ENCODE data around the gene SMIM20.

The SMIM20 gene

GRCh38 chr4:25914670-25915352 is 791 bp downstream of the SMIM20 start:
- H3K4ac ChIP-seq (ENCODE audit: low read length) = no peak overlapping the region
- no peak for DNase-seq (ENCODE audit: low spot score)
- no peaks in the 10 kb centered on the region for H3K79me1 ChIP-seq (ENCODE audit: low read depth, low read length)
- WGBS, 2 donors (ENCODE audit: extremely low coverage in 2 of 2, insufficient read length in 2 of 2, insufficient replicate concordance in 1 of 2) = no CpG with 5 or more reads among the region's 8 CpGs
- no peak overlapping the region for H4K91ac ChIP-seq (ENCODE audit: low read depth, low read length, poor library complexity)
- H2AK5ac ChIP-seq (ENCODE audit: low read depth, low read length) = no peak overlapping the region
- no peak overlapping the region for H2BK5ac ChIP-seq (ENCODE audit: low read length)
- H3K14ac ChIP-seq (ENCODE audit: low read length) = no peak overlapping the region
- H2BK15ac ChIP-seq (ENCODE audit: low read length) = no peak overlapping the region
- H2AFZ ChIP-seq (ENCODE audit: low read length) = peak overlapping the region; percentile 98
- peak overlapping the region; percentile 3 for H4K8ac ChIP-seq (ENCODE audit: low read depth, low read length)
- no peak overlapping the region for H2BK120ac ChIP-seq (ENCODE audit: low read depth, low read length)
- H2BK12ac ChIP-seq (ENCODE audit: low read length) = no peak overlapping the region
- H3K4me1 ChIP-seq (ENCODE audit: control insufficient read depth in 2 of 2, insufficient read depth in 1 of 2, low read depth in 1 of 2, low read length in 2 of 2) = peaks cover 5 to 7% of the 10 kb centered on the region in 2 donors
- no peaks in the 10 kb centered on the region for H3K9me3 ChIP-seq (replicated peaks in 1 of 2; ENCODE audit: control insufficient read depth in 2 of 2, insufficient read depth in 1 of 2, low read depth in 1 of 2, low read length in 2 of 2)
- H3K18ac ChIP-seq (ENCODE audit: low read length) = peak overlapping the region; percentile 91
- peak overlapping the region; percentile 46 for H3K9ac ChIP-seq (ENCODE audit: low read depth, low read length, poor library complexity)
- peak overlapping the region; percentile 76 for H3K27ac ChIP-seq (replicated peaks; ENCODE audit: low read length)
- H3K27me3 ChIP-seq (ENCODE audit: control insufficient read depth in 3 of 3, insufficient read depth in 3 of 3, low read depth in 1 of 3, low read length in 3 of 3) = no peaks in the 10 kb centered on the region
- H3K4me3 ChIP-seq (ENCODE audit: low read length in 2 of 2) = peak overlapping the region; percentile 75 to 86
- peaks cover 0 to 2% of the 10 kb centered on the region in 2 donors for H3K36me3 ChIP-seq (replicated peaks in 1 of 2; ENCODE audit: control insufficient read depth in 2 of 2, insufficient read depth in 2 of 2, low read length in 2 of 2)
- H3K23ac ChIP-seq (ENCODE audit: low read depth, low read length, poor library complexity) = no peak overlapping the region
- H3K4me2 ChIP-seq (ENCODE audit: insufficient read depth, low read length, poor library complexity, severe bottlenecking) = peak overlapping the region; percentile 45

GRCh38 chr4:25915353-25915705 is 1.3 kb downstream of the SMIM20 start:
- no peak overlapping the region for H4K91ac ChIP-seq (ENCODE audit: low read depth, low read length, poor library complexity)
- no peak overlapping the region for H2BK15ac ChIP-seq (ENCODE audit: low read length)
- no peak overlapping the region for H3K4me2 ChIP-seq (ENCODE audit: insufficient read depth, low read length, poor library complexity, severe bottlenecking)
- H3K9ac ChIP-seq (ENCODE audit: low read depth, low read length, poor library complexity) = no peak overlapping the region
- no peak overlapping the region for H2AK5ac ChIP-seq (ENCODE audit: low read depth, low read length)
- H3K14ac ChIP-seq (ENCODE audit: low read length) = no peak overlapping the region
- no peak overlapping the region for H3K23ac ChIP-seq (ENCODE audit: low read depth, low read length, poor library complexity)
- no peak overlapping the region for H3K4ac ChIP-seq (ENCODE audit: low read length)
- WGBS, 2 donors (ENCODE audit: extremely low coverage in 2 of 2, insufficient read length in 2 of 2, insufficient replicate concordance in 1 of 2) = no CpG with 5 or more reads among the region's 12 CpGs
- no peak overlapping the region for H3K4me3 ChIP-seq (ENCODE audit: low read length in 2 of 2)
- no peak overlapping the region for H2BK12ac ChIP-seq (ENCODE audit: low read length)
- H3K79me1 ChIP-seq (ENCODE audit: low read depth, low read length) = no peaks in the 10 kb centered on the region
- H3K4me1 ChIP-seq (ENCODE audit: control insufficient read depth in 2 of 2, insufficient read depth in 1 of 2, low read depth in 1 of 2, low read length in 2 of 2) = peaks cover 5 to 7% of the 10 kb centered on the region in 2 donors
- no peak for DNase-seq (ENCODE audit: low spot score)
- H3K36me3 ChIP-seq (replicated peaks in 1 of 2; ENCODE audit: control insufficient read depth in 2 of 2, insufficient read depth in 2 of 2, low read length in 2 of 2) = peaks cover 0 to 2% of the 10 kb centered on the region in 2 donors
- no peak overlapping the region for H2BK120ac ChIP-seq (ENCODE audit: low read depth, low read length)
- H3K27me3 ChIP-seq (ENCODE audit: control insufficient read depth in 3 of 3, insufficient read depth in 3 of 3, low read depth in 1 of 3, low read length in 3 of 3) = no peaks in the 10 kb centered on the region
- H3K27ac ChIP-seq (replicated peaks; ENCODE audit: low read length) = no peak overlapping the region
- H3K18ac ChIP-seq (ENCODE audit: low read length) = no peak overlapping the region
- no peak overlapping the region for H2AFZ ChIP-seq (ENCODE audit: low read length)
- H4K8ac ChIP-seq (ENCODE audit: low read depth, low read length) = no peak overlapping the region
- no peak overlapping the region for H2BK5ac ChIP-seq (ENCODE audit: low read length)
- H3K9me3 ChIP-seq (replicated peaks in 1 of 2; ENCODE audit: control insufficient read depth in 2 of 2, insufficient read depth in 1 of 2, low read depth in 1 of 2, low read length in 2 of 2) = no peaks in the 10 kb centered on the region

- no peaks in the 10 kb centered on the region for H3K79me1 ChIP-seq (ENCODE audit: low read depth, low read length)
- H2AK5ac ChIP-seq (ENCODE audit: low read depth, low read length) = no peak overlapping the region
- no peak overlapping the region for H3K14ac ChIP-seq (ENCODE audit: low read length)
- H2BK5ac ChIP-seq (ENCODE audit: low read length) = no peak overlapping the region
- no peak overlapping the region for H2BK120ac ChIP-seq (ENCODE audit: low read depth, low read length)
- no peak overlapping the region for H3K4me3 ChIP-seq (ENCODE audit: low read length in 2 of 2)
- no peak overlapping the region for H3K23ac ChIP-seq (ENCODE audit: low read depth, low read length, poor library complexity)
- no peak overlapping the region for H4K91ac ChIP-seq (ENCODE audit: low read depth, low read length, poor library complexity)
- no peak overlapping the region for H2AFZ ChIP-seq (ENCODE audit: low read length)
- H3K27me3 ChIP-seq (ENCODE audit: control insufficient read depth in 3 of 3, insufficient read depth in 3 of 3, low read depth in 1 of 3, low read length in 3 of 3) = no peaks in the 10 kb centered on the region
- H4K8ac ChIP-seq (ENCODE audit: low read depth, low read length) = no peak overlapping the region
- no peaks in the 10 kb centered on the region for H3K9me3 ChIP-seq (replicated peaks in 1 of 2; ENCODE audit: control insufficient read depth in 2 of 2, insufficient read depth in 1 of 2, low read depth in 1 of 2, low read length in 2 of 2)
- H3K4me2 ChIP-seq (ENCODE audit: insufficient read depth, low read length, poor library complexity, severe bottlenecking) = no peak overlapping the region
- DNase-seq (ENCODE audit: low spot score) = no peak
- H3K4me1 ChIP-seq (ENCODE audit: control insufficient read depth in 2 of 2, insufficient read depth in 1 of 2, low read depth in 1 of 2, low read length in 2 of 2) = peaks cover 5 to 9% of the 10 kb centered on the region in 2 donors
- no peak overlapping the region for H3K18ac ChIP-seq (ENCODE audit: low read length)
- no peak overlapping the region for H3K9ac ChIP-seq (ENCODE audit: low read depth, low read length, poor library complexity)
- H2BK15ac ChIP-seq (ENCODE audit: low read length) = no peak overlapping the region
- H2BK12ac ChIP-seq (ENCODE audit: low read length) = no peak overlapping the region
- no CpG with 5 or more reads among the region's 1 CpG for WGBS, 2 donors (ENCODE audit: extremely low coverage in 2 of 2, insufficient read length in 2 of 2, insufficient replicate concordance in 1 of 2)
- peaks cover 0 to 7% of the 10 kb centered on the region in 2 donors for H3K36me3 ChIP-seq (replicated peaks in 1 of 2; ENCODE audit: control insufficient read depth in 2 of 2, insufficient read depth in 2 of 2, low read length in 2 of 2)
- no peak overlapping the region for H3K4ac ChIP-seq (ENCODE audit: low read length)
- H3K27ac ChIP-seq (replicated peaks; ENCODE audit: low read length) = no peak overlapping the region
These were observed 2.9 kb downstream of the SMIM20 start for GRCh38 chr4:25916870-25917269.

- no peak overlapping the region for H3K4me2 ChIP-seq (ENCODE audit: insufficient read depth, low read length, poor library complexity, severe bottlenecking)
- H3K14ac ChIP-seq (ENCODE audit: low read length) = no peak overlapping the region
- H3K79me1 ChIP-seq (ENCODE audit: low read depth, low read length) = no peaks in the 10 kb centered on the region
- no peak overlapping the region for H3K18ac ChIP-seq (ENCODE audit: low read length)
- no peak overlapping the region for H2BK15ac ChIP-seq (ENCODE audit: low read length)
- H3K23ac ChIP-seq (ENCODE audit: low read depth, low read length, poor library complexity) = no peak overlapping the region
- no peak for DNase-seq (ENCODE audit: low spot score)
- H3K9me3 ChIP-seq (replicated peaks in 1 of 2; ENCODE audit: control insufficient read depth in 2 of 2, insufficient read depth in 1 of 2, low read depth in 1 of 2, low read length in 2 of 2) = no peaks in the 10 kb centered on the region
- H2AK5ac ChIP-seq (ENCODE audit: low read depth, low read length) = no peak overlapping the region
- WGBS, 2 donors (ENCODE audit: extremely low coverage in 2 of 2, insufficient read length in 2 of 2, insufficient replicate concordance in 1 of 2) = no CpG with 5 or more reads among the region's 5 CpGs
- no peak overlapping the region for H3K9ac ChIP-seq (ENCODE audit: low read depth, low read length, poor library complexity)
- no peak overlapping the region for H3K4ac ChIP-seq (ENCODE audit: low read length)
- H3K4me3 ChIP-seq (ENCODE audit: low read length in 2 of 2) = no peak overlapping the region
- no peak overlapping the region for H2BK12ac ChIP-seq (ENCODE audit: low read length)
- H3K27me3 ChIP-seq (ENCODE audit: control insufficient read depth in 3 of 3, insufficient read depth in 3 of 3, low read depth in 1 of 3, low read length in 3 of 3) = no peaks in the 10 kb centered on the region
- H3K27ac ChIP-seq (replicated peaks; ENCODE audit: low read length) = no peak overlapping the region
- no peak overlapping the region for H4K91ac ChIP-seq (ENCODE audit: low read depth, low read length, poor library complexity)
- H4K8ac ChIP-seq (ENCODE audit: low read depth, low read length) = no peak overlapping the region
- peaks cover 0 to 4% of the 10 kb centered on the region in 2 donors for H3K4me1 ChIP-seq (ENCODE audit: control insufficient read depth in 2 of 2, insufficient read depth in 1 of 2, low read depth in 1 of 2, low read length in 2 of 2)
- no peak overlapping the region for H2AFZ ChIP-seq (ENCODE audit: low read length)
- H2BK5ac ChIP-seq (ENCODE audit: low read length) = no peak overlapping the region
- H3K36me3 ChIP-seq (replicated peaks in 1 of 2; ENCODE audit: control insufficient read depth in 2 of 2, insufficient read depth in 2 of 2, low read length in 2 of 2) = peaks cover 0 to 7% of the 10 kb centered on the region in 2 donors
- H2BK120ac ChIP-seq (ENCODE audit: low read depth, low read length) = no peak overlapping the region
These were observed 5.7 kb downstream of the SMIM20 start for GRCh38 chr4:25919676-25920075.
